Bronchial epithelial cell (primary cell): ENCODE data around the gene SUSD1. TPM values are rescaled to one million over a fixed set of nuclear protein-coding genes. Genes with fewer than 3 reads are reported as not detected.
A peak's percentile ranks its signal among the peaks of the same experiment; 100 is the strongest.

Experiments
- DNase-seq: peaks from one replicate; pipeline ENCODE4 v3.0.0-alpha.2; 2010; ENCODE audit warnings: low read depth
- FAIRE-seq: peaks from 2 replicates; lab custom pipeline; 2011; peaks lifted over from hg19 to GRCh38; lab: Jason Lieb, UNC
- H3K27me3 ChIP-seq: 2 replicates; pipeline ENCODE4 v1.5.1; 2011; ENCODE audit warnings: low read length; ENCODE audit not compliant: control insufficient read depth, insufficient read depth
- H3K36me3 ChIP-seq: 2 replicates; pipeline ENCODE4 v1.5.1; 2011; ENCODE audit warnings: low read length; ENCODE audit not compliant: control insufficient read depth, insufficient read depth
- H3K4me3 ChIP-seq: 2 replicates; pipeline ENCODE4 v1.5.1; 2011; ENCODE audit warnings: mild to moderate bottlenecking, low read depth, low read length, control low read depth
- CTCF ChIP-seq: IDR thresholded peaks from 2 replicates; pipeline ENCODE4 v1.5.1; 2011; ENCODE audit warnings: mild to moderate bottlenecking, moderate library complexity, low read length, control low read depth, inconsistent platforms; ENCODE audit not compliant: insufficient read depth, severe bottlenecking
- total RNA-seq: library from RNA; depleted of rRNA; stranded (reverse); fragments of >200 nt; gene quantifications from 2 replicates; pipeline ENCODE4 v1.2.1, GENCODE V29; 2014

SUSD1 gene
- total RNA-seq, 1 donor from 2014 or later, result 9.0 TPM

DNA sequence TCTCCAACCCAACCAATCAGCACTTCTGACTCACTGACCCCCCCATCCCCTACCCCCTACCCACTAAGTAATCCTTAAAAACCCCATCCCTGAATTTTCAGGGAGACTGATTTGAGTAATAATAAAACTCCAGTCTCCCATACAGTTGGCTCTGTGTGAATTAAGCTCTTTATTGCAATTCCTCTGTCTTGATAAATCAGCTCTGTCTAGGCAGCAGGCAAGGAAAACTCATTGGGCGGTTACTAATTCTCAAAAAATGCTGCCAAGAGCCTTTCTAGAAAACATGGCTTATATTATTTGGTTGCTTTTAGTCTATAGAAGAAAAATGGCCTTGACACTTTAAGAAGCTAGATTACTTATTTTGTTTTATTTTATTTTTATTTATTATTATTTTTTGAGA is 131.7 kb downstream of the SUSD1 start:
- DNase-seq (no peak), FAIRE-seq (no peak)
- Histone ChIP-seq H3K27me3 (no peaks in the 10 kb centered on the region), H3K36me3 (no peaks in the 10 kb centered on the region), H3K4me3 (no peak overlapping the region)
- TF ChIP-seq CTCF, result no peak

GRCh38 chr9:112042769-112043168 is 132.3 kb downstream of the SUSD1 start:
- TF ChIP-seq CTCF, result no peak
- Histone ChIP-seq H3K36me3 (no peaks in the 10 kb centered on the region), H3K27me3 (no peaks in the 10 kb centered on the region), H3K4me3 (no peak overlapping the region)
- no peak for FAIRE-seq
- DNase-seq, result no peak

DNA sequence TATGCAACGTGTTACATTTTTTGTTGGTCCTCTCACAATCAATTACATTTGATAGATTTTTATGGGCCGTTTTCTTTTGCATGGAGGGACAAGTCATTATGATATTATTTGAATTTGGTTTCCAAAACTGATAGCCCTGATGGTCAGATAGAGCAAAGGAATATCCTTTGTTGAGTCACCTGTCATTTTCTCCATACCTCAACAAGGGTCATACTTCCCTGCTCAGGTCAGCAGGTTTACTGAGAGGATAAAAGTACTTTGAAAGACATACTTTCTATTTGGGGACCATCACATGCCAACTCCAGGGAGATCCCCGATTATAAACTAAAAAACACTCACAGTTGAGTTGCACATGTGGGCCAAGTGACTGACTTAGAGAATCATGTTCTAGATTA is 132.9 kb downstream of the SUSD1 start:
- no peak for TF ChIP-seq CTCF
- FAIRE-seq (no peak), DNase-seq (no peak)

GRCh38 chr9:112041536-112042243 is 133.4 kb downstream of the SUSD1 start:
- FAIRE-seq, result peak; percentile 18
- H3K4me3 ChIP-seq, result no peak overlapping the region
- no peak for TF ChIP-seq CTCF
- DNase-seq, result peak; percentile 99
- H3K27me3 ChIP-seq, result no peaks in the 10 kb centered on the region
- no peaks in the 10 kb centered on the region for H3K36me3 ChIP-seq

More for the DNA sequence above, 132.9 kb downstream of the SUSD1 start:
- Histone ChIP-seq H3K27me3 (no peaks in the 10 kb centered on the region), H3K4me3 (no peak overlapping the region), H3K36me3 (no peaks in the 10 kb centered on the region)

DNA sequence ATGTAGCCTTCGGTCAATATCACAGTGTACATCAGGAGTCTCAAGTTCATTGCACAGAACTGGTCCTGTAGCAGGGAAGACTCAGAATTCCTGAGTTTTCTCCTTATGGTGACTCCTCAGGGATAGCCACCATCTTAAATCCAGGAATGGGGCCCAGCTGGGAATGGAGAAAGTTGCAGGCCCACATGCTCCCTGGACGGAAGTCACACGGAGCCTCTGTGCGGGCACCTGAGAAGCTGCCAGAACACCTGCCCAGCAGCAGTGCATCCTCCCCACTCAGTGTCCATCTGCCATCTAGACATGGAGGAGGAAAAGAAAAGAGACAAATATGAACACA is 133.9 kb downstream of the SUSD1 start:
- H3K27me3 ChIP-seq, result no peaks in the 10 kb centered on the region
- H3K4me3 ChIP-seq, result no peak overlapping the region
- DNase-seq, result no peak
- FAIRE-seq, result no peak
- no peak for TF ChIP-seq CTCF
- H3K36me3 ChIP-seq, result no peaks in the 10 kb centered on the region

GRCh38 chr9:112038017-112038408 is 137.1 kb downstream of the SUSD1 start:
- TF ChIP-seq CTCF, result no peak
- Histone ChIP-seq H3K27me3 (no peaks in the 10 kb centered on the region), H3K36me3 (no peaks in the 10 kb centered on the region), H3K4me3 (no peak overlapping the region)
- no peak for DNase-seq
- FAIRE-seq, result no peak
